ENCODE results near the gene NDUFS5.
"Not testable (repeated sequence)": the region's sequence is repeated elsewhere in the genome, so short reads cannot be mapped to it uniquely, and the experiment has no call there.

NDUFS5 gene

DNA sequence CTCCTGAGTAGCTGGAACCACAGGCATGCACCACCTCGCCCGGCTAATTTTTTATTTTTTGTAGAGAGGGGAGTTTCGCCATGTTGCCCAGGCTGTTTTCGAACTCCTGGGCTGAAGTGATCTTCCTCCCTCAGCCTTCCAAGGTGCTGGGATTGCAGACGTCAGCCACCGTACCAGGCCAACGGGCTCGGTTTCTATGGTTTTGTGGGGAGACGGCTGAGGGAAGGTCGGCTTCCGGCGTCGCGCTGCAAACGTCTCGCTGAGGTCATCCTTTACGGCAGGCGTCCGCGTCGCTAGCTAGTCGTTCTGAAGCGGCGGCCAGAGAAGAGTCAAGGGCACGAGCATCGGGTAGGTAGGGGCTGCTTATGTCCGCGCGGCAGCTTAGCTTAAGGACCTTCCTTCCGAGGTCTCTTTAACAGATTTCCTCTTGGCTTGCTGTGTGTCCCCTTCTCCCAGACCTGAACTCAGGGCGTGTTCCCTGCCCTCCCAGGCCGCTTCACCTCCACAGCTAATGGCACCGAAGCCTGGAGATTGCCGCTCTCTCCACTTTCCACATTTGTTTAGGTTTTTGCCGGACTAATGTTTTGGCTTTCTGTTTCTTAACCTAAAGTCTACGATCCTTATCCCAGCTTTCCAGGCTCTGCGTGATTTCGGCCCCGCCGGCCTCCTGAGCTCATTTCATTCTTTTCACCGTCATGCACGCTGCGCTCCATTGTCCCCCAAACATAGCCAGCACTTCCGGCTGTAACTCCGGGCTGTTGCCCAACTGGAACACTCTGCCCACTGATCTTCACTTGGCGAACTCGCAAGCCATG is at the start of gene NDUFS5:
NDUFS5 (plus strand) TSS at position 300 of the 815 bp plus-strand sequence. CDS start 2,375 bp downstream, outside the sequence.
- DNase-seq: peak; percentile 56 to 65

DNA sequence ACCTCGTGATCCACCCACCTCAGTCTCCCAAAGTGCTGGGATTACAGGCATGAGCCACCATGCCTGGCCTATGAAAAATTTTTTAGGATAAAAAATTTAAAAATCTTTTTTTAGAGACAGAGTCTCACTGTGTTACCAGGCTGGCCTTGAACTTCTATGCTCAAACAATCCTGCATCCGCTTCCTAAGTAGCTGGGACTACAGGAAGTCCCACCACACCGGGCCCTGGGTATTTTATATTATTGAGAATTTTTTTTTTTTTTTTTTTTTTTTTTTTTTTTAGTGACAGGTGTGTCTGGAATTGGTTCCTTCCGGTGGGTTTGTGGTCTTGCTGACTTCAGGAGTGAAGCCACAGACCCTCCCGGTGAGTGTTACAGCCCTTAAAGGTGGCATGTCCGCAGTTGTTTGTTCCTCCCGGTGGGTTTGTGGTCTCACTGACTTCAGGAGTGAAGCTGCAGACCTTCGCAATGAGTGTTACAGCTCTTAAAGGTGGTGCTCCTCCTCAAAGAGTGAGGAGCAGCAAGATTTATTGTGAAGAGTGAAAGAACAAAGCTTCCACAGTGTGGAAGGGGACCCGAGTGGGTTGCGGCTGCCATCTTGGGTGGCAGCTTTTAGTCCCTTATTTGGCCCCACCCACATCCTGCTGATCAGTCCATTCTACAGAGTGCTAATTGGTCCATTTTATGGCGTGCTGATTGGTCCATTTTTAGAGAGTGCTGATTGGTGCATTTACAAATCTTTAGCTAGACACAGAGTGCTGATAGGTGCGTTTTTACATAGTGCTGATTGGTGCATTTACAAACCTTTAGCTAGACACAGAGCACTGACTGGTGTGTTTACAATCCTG is 48.5 kb upstream of the NDUFS5 start:
- DNase-seq: not testable (repeated sequence)

DNA sequence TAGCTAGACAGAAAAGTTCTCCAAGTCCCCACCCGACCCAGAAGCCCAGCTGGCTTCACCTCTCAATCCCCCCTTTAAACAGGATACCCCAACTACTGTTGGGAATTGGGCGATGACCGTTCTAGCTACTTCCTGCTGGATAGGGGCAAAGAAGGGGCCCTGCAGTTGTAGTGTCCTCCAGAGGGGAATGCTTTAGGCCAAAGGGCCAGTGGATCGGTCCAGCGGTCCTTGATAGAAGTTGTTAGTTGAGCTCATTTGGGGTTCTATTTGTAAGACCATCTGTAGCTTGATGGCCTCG is 48.0 kb upstream of the NDUFS5 start:
- DNase-seq: not testable (repeated sequence)

DNA sequence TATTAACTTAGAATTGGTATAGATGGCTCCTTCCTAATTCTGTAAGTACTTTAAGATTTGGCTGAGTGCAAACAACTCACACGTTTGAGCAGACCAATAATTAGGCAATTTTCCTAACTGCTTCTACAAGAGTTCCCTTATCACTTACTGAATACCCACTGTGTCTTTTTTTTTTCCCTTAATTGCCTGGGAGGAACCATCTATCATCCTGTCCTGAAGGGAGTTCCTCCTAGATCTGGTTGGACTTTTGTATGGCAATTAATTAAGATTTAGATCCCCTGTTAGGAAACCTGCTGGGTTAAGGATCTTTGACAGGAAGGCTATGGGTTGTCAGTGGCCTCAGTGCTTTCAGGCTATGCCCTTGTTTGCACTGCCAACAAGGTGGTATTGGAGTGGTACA is 46.8 kb upstream of the NDUFS5 start:
- DNase-seq: not testable (repeated sequence)

DNA sequence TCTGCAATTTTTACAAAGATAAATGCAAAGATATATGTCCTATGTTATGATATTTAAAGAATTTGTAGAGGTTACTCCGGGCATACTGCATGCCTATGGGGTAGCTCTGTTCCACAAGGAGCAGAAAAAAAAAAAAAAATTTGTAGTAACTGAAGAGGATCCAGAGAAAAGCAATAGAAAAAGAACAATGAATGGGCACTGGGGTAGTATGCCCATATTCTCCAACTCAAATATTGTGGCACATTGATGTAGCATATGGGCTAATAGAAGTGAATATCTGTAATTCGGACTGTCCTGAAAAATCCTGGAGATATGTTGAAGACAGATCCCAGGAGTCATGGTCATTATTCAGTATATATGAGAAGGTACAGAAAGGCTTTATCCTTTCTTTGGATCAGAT is 36.2 kb upstream of the NDUFS5 start:
- no peak for DNase-seq

DNA sequence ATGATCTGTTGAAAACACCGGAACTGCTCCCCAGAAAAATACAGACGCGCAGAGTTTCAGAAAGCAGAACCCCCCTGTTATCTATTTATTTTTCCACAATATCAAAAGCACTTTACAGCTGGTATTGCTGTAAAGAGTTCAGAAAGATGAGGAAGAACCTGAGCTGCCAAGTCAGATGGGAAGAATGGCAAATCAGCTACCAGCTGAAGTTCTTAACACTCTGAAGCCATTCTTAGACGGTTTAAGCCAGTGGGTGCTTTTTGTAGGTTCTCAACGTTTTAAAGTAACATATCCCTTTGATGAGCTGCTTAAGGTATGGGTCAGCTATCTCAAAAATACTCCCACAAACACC is 35.8 kb upstream of the NDUFS5 start:
- DNase-seq: no peak

DNA sequence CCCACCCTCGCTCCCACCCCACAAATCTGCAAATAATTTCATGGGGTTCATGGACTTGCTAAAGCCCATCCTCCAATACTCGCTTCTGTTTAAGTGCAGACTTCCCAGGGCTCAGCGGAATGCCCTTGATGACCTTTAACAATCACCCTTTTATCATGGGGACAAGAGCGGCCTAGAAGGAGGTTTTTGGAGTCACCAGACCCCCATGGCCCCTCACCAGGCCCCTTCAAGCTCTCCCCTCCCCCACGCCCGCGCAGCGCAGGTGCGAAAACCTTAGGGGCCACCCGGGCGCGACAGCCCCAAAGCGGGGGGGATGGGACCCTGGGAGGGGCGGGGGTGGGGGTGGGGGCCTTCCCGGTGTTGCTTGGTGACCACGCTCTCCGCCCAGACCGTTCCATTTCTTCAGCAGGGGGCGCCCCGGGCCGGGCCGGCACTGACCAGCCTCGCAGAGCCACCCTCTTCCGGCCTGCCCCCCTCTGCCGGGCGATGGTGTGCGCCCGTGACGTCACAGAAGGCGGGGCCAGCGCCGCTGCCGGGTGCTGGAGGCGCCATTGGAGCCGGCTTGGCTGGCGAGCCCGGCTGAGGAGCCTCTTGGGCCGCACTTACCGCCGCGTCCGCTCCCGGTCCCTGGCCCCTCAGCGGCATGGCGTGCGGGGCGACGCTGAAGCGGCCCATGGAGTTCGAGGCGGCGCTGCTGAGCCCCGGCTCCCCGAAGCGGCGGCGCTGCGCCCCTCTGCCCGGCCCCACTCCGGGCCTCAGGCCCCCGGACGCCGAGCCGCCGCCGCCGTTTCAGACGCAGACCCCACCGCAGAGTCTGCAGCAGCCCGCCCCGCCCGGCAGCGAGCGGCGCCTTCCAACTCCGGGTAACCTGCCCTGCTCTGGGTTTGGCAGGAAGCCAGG is 35.2 kb upstream of the NDUFS5 start, which contains the start of gene AKIRIN1:
AKIRIN1 (plus strand) TSS at position 539 of the 900 bp plus-strand sequence; CDS start at position 644, 105 bp downstream.
- peak; percentile 90 to 93 for DNase-seq

DNA sequence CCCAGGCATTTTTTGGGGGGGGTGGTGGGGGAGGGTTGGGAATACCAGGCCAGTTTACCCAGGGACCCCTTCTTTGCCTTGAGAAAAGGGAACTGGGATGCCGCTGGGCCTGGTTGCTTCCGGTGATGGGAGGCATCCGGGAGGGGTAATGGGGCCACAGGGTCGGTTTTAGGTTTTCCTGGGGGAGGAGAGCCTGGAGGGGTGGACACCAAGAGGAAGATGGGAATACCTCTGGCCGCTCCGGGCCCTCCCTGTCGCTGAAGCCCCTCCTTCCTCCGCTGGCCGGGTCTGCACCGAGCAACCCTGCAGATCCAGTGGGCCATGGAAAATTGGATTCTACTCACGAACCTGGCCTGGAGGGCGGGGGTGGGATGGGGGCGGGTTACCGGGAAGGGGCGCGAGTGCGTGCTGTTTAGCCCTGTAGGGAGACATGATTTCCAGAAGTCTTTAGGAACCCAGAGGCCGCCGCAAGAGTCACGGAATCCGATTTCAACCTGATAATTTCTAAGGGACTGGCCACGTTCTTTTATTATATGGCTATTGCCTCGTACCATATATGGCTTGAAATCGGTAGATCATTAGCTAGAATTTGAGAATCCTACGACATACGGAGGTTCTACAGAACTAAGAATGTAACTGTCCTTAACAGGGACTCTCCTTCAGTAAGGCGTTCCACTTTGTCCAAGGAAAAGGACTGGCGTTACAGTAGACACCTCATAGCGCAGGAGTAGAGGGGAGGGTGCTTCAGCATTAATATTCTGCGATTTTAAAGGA is 34.3 kb upstream of the NDUFS5 start:
- no peak for DNase-seq

DNA sequence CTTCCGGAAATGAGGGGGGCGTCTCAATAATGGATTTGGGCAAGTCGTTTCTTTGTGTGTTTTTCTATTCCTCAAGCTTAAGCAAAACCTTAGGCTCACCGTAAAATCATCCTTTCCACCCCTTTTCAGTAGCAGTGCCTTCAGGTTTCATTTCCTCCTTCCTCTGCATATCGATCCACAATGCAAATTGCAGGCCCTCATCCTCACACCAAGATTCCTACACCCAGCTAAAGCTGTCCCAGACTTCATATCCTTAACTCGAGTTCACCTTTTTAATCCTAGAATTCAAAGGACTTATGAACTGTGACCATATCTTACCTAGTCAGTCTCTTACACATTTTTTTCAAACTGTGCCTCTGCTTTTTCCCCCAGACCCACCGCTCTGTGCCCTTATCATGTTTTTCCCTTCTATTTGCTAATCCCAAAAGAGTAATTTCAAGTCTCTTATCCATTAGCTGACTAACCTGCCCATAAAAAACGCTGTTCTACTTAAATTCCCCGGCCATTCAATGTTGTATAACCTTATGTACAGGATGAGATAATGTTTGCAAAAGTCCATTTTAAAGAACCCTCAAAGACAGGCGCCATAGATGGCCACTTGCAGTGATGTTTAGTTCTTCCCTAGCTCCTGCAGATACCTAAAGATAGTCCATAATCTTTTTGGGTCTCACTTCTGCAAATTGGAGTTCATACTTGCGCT is 33.6 kb upstream of the NDUFS5 start:
- DNase-seq: no peak

DNA sequence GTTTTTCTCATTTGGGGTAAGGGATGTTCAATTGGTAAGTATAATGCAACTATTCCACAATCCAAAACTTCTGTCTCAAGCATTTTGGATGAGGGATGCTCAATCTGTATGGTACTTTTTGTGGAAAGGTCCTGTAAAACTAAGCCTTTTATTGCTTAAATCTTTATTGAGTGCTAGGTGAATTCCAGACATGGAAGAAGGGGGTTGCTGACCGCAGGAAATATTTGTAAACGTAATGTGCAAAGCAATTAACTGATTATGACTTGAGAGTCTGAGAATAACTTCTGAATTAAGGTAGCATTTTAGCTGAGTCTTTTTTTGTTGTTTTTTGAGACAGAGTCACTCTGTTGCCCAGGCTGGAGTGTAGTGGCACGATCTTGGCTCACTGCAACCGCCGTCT is 32.0 kb upstream of the NDUFS5 start:
- no peak for DNase-seq

DNA sequence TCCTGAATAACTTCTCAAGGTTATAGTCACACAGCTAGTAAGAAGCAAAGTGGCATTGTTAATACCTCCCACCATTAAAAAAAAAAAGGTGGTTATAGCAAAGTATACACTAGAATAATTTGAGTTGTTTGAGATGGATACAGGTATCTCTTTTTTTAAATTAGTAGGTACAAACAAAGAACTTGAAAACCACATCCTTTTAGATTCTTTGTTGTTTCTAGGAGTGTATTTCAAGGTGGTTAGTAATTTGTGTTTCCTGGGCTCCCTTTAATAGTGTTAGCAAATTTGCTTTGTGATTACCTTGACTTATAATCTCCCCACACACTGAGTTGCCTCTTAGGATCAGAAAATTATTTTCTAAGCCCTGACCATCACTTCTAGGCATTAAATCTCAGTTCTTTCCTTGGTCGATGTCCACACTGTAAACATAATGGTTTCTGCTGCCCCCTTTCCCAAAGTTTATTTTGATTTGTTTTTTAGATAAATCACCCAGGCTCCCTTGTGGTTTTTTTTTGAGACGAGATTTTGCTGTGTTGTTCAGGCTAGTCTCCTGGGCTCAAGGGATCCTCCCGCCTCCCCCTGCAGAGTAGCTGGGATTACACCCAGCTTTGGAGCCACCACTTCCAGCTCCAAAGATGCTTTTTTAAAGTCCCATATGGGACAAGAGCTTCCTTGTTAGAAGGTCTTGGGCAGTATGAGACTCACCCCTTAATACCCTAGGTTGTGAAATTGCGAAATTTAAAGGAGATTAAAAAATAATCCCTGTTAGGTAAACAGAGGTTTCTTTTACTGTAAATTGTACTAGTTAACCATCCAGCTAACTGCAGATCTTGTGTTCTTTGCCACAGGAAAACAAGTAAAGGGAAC is 28.9 kb upstream of the NDUFS5 start:
- DNase-seq: no peak

DNA sequence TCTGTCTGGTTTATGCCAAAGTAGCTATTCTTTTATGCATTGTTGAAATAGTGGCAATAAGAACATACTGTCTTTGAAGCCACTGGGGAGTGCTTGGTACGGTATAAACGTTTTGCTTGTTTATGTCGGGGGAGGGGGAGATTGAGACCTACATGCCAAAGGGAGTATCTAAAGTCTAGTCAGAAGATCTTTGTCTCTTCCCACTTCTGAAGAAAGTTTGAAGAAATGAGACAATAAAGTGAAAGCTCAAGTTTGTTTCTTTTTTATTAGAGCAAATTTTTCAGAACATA is 28.3 kb upstream of the NDUFS5 start:
- DNase-seq: no peak

DNA sequence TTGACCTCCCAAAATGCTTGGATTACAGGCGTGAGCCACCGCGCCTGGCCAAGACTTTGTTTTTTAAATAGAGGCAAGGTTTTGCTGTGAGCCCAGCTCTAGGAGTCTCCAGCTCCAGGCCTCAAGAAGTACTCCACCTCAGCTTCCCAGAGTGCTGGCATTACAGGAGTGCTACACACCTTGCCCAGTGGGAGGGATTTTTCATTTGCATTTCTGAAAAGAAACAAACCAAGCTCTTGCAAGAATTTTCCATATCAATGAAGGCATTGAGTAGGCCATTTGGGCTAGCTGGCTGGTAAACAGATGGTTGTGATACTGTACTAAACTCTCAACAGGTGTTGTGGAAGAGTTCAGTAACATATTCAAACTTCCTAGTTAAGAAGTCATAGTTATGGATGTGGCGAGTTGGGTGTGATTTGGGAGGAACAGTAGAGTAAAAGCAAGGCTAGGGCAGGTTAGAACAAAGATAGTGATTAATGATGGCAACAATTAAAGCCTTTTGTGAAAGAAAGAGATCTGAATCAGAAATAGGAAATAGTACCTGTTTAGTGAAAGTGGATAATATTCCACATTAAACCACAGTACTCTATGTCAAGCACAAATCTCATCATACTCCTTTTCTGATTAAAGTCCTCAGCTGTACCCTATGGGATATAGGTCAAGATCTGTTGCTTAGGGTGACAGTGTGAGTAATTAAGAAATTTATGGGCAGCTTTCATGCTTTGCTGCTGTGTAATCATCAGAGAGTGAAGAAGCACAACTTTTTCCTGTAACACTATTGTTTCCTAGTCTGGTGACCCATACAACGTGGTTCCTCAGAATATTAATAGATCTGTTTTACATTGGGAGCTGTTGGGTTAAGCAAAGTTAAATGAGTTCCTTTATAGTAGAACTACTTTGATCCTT is 24.4 kb upstream of the NDUFS5 start:
- no peak for DNase-seq

DNA sequence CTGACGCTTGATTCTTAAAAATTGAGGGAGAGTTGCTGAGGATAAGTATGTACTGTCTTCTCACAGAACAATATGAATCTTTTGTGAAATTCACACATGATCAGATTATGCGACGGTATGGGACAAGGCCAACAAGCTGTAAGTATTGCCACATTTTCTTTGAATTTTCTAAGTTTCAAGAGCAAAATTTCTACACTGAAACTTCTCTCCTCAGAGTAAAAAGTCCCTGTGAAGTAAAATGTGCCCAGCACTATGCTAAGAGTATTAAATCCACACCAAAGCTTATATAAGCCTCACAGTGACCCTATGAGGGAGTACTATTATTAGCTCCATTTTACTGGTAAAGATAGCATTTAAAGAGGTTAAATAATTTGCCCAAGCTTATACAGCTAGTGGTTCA is 22.9 kb upstream of the NDUFS5 start:
- DNase-seq: no peak

DNA sequence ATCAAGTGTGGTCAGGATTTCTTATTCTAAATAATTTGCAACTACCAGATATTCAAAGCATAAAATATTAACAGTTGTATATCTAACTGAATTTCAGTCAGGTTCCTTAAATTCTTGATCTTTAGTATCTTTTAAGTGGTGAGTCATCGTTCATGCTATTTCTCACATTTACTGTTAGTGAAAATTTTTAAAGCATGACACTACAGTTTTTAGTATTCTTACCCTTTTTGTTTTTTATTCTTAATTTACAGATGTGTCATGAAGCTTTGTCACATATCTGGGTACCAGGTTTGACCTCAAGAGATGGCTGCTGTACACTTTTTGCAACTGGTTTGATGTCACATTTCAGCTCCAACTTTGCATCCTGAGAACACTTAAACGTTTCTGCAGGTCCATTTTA is 22.4 kb upstream of the NDUFS5 start:
- DNase-seq: no peak

DNA sequence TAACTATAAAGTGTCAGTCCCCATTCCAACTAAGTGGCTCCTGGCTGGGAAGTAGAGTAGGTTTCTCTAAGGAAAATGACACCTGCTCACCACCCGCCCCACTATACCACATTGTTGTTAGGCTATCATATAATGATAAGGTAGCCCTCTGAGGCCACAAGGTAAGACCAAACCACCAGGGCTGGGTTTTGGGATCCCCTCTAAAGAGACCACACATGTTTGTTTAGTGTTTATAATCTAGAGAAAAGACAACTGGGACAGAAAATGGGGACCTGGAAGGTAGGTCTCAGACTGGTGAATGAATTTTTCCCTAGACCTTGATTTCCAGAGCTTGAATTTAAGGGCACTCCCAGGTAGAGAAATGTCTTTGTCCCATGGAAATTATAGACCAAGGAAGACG is 19.9 kb upstream of the NDUFS5 start:
- DNase-seq: no peak

DNA sequence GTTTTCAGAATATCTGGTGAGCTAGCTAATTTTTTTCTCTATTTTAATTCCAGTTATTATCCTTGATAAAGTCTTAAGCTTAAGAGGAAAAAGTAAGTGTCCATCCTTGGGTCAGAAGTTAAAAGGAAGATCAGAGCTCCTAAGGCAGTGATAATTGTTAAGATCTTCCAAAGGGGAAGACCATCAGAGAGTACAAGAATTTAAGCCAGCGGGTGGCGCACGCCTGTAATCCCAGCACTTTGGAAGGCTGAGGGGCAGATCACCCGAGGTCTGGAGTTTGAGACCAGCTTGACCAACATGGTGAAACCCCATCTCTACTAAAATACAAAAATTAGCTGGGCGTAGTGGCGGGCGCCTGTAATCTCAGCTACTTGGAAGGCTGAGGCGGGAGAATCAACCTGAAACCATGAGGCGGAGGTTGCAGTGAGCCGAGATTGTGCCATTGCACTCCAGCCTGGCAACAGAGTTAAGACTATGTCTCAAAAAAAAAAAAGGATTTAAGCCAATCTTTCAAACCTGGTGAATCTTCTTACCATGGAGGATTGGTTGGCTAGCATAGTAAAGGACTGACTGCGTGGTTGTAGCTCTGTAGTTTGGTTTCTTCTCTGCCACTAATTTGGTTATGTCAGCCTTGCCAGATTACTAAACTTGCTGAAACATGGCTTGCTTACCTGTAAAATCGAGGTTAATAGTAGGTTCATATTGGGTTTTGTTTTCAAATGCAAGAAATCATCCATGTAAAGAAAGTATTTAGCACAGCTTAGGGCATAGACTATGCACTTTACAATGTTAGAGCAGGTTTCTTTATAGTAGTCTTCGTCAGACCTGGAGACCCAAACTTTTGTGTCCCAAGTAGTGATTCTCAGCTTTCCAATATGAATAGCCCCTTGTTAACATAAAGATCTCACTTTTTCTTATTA is 19.2 kb upstream of the NDUFS5 start:
- no peak for DNase-seq

DNA sequence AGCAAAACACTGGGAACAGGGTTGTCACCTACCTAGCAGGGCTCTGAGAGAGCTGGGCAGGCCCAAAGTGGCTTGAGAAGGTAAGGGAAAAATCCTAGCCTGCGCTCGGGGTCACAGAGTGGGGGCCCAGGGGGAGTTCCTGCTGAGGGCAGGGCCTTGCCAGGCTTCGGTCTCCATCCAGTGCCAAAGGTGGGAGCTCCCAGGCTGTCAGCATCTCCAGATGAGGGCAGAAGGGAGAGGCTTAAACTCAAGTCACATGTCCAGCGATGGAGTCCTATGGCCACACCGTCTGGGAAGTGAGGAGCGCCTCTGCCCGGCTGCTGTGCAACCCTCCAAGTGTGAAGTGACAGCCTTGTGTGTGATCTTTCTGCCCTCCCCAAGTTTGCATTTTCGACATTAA is 11.2 kb upstream of the NDUFS5 start:
- DNase-seq: not testable (repeated sequence)
